OCI-LY3 (cell line): Measurements from ENCODE around the gene CLEC16A.

Source experiments
- H2AFZ ChIP-seq: fragments of 200-600, 300-600 bp; shearing (Covaris generic); 2 replicates; pipeline ENCODE4 v1.6.0; 2014; ENCODE audit warnings: antibody characterized with exemption, low read depth, low read length
- H3K27ac ChIP-seq: fragments of 200-600, 300-600 bp; sonication (generic); 2 replicates; pipeline ENCODE4 v1.5.1; 2014; ENCODE audit warnings: mild to moderate bottlenecking, low read length, moderate library complexity, mixed read lengths
- H3K27me3 ChIP-seq: fragments of 200-600, 300-600 bp; sonication (generic); 2 replicates; pipeline ENCODE4 v1.6.1; 2014; ENCODE audit warnings: low read depth, low read length, mixed read lengths
- H3K36me3 ChIP-seq: fragments of 200-600, 300-600 bp; sonication (generic); replicated peaks from 2 replicates; pipeline ENCODE3; 2014; ENCODE audit warnings: low read depth, low read length, mixed read lengths
- H3K4me1 ChIP-seq: fragments of 300-600, 200-600 bp; sonication (generic); 2 replicates; pipeline ENCODE4 v1.6.1; 2014; ENCODE audit warnings: low read length, mixed read lengths
- H3K4me2 ChIP-seq: fragments of 200-600, 300-600 bp; sonication (generic); 2 replicates; pipeline ENCODE4 v1.6.1; 2014; ENCODE audit warnings: low read length, mixed read lengths
- H3K4me3 ChIP-seq: fragments of 300-600, 200-600 bp; sonication (generic); 2 replicates; pipeline ENCODE4 v1.5.1; 2014; ENCODE audit warnings: antibody characterized with exemption, mild to moderate bottlenecking, low read length, moderate library complexity
- H3K79me2 ChIP-seq: fragments of 300-600, 200-600 bp; shearing (Covaris generic); 2 replicates; pipeline ENCODE4 v1.6.1; 2014; ENCODE audit warnings: mild to moderate bottlenecking, low read length, mixed read lengths
- H3K9ac ChIP-seq: fragments of 300-600, 200-600 bp; shearing (Covaris generic); 2 replicates; pipeline ENCODE4 v1.6.0; 2014; ENCODE audit warnings: mild to moderate bottlenecking, low read length, moderate library complexity
- H3K9me3 ChIP-seq: fragments of 200-600, 300-600 bp; shearing (Covaris generic); 2 replicates; pipeline ENCODE4 v1.6.1; 2014; ENCODE audit warnings: low read length, mixed read lengths; ENCODE audit not compliant: insufficient read depth
- H4K20me1 ChIP-seq: fragments of 200-600, 300-600 bp; sonication (generic); 2 replicates; pipeline ENCODE4 v1.6.1; 2016; ENCODE audit warnings: low read length, mixed read lengths; ENCODE audit not compliant: insufficient read depth
- CTCF ChIP-seq: fragments of 200-600, 300-600 bp; sonication (generic); IDR thresholded peaks from 2 replicates; pipeline ENCODE4 v1.5.1; 2014; ENCODE audit warnings: antibody characterized with exemption, low read length, low read depth
- EZH2phosphoT487 ChIP-seq: fragments of 200-600 bp; shearing (Covaris generic); IDR thresholded peaks from 2 replicates; pipeline ENCODE4 v1.6.1; 2018; ENCODE audit warnings: antibody characterized with exemption, mixed run types, low read depth

CLEC16A gene

GRCh38 chr16:11179574-11179973 lies 235.2 kb downstream of the CLEC16A start:
- TF ChIP-seq EZH2phosphoT487 (no peak), CTCF (no peak)
- peak overlapping the region; percentile 78 for H3K4me2 ChIP-seq

DNA sequence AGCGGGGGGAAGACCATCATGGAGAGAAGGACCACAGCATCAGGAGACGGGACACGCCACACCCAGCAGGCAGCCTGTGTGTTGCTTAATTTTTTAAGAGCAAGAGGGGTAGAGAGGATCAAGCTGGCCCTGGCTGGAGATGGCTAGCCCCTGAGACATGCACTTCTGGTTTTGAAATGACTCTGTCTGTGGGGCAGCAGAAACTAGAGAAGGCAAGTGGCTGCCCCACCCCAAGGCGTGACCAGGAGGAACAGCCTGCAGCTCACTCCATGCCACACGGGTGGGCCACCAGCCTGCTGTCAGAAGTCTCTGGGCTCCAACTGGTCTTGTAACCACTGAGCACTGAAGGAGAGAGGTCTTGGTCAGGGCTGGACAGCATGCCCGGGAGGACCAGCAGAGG lies 236.1 kb downstream of the CLEC16A start:
- peak overlapping the region; percentile 81 for H3K9ac ChIP-seq
- H2AFZ ChIP-seq = no peak overlapping the region
- H3K9me3 ChIP-seq = no peaks in the 10 kb centered on the region
- H3K4me1 ChIP-seq = peaks cover 88% of the 10 kb centered on the region
- TF ChIP-seq EZH2phosphoT487 = no peak
- TF ChIP-seq CTCF = 0 out of 2 replicates have a peak, but pooled peaks have one; percentile 8
- no peaks in the 10 kb centered on the region for H3K79me2 ChIP-seq
- peak overlapping the region; percentile 52 for H3K4me3 ChIP-seq
- H4K20me1 ChIP-seq = no peaks in the 10 kb centered on the region
- H3K27me3 ChIP-seq = no peaks in the 10 kb centered on the region
- H3K4me2 ChIP-seq = peak overlapping the region; percentile 78
- H3K36me3 ChIP-seq = peaks cover 11% of the 10 kb centered on the region
- H3K27ac ChIP-seq = peak overlapping the region; percentile 91

More at GRCh38 chr16:11179574-11179973, 235.2 kb downstream of the CLEC16A start:
- peak overlapping the region; percentile 81 for H3K9ac ChIP-seq
- H4K20me1 ChIP-seq = no peaks in the 10 kb centered on the region
- H3K36me3 ChIP-seq = peaks cover 11% of the 10 kb centered on the region
- no peaks in the 10 kb centered on the region for H3K9me3 ChIP-seq
- peaks cover 97% of the 10 kb centered on the region for H3K4me1 ChIP-seq
- no peaks in the 10 kb centered on the region for H3K79me2 ChIP-seq
- H3K4me3 ChIP-seq = peak overlapping the region; percentile 52
- H3K27me3 ChIP-seq = no peaks in the 10 kb centered on the region
- no peak overlapping the region for H2AFZ ChIP-seq
- peak overlapping the region; percentile 91 for H3K27ac ChIP-seq

GRCh38 chr16:11181242-11181898 lies 237.0 kb downstream of the CLEC16A start:
- H3K27ac ChIP-seq = peak overlapping the region; percentile 91
- no peaks in the 10 kb centered on the region for H4K20me1 ChIP-seq
- peaks cover 11% of the 10 kb centered on the region for H3K36me3 ChIP-seq
- TF ChIP-seq CTCF (no peak), EZH2phosphoT487 (no peak)
- peak overlapping the region; percentile 44; the same call in 1 of the 2 replicates for H3K4me3 ChIP-seq
- H3K4me2 ChIP-seq = peak overlapping the region; percentile 78
- H2AFZ ChIP-seq = no peak overlapping the region
- H3K9ac ChIP-seq = peak overlapping the region; percentile 81
- H3K4me1 ChIP-seq = peaks cover 79% of the 10 kb centered on the region
- H3K79me2 ChIP-seq = no peaks in the 10 kb centered on the region
- H3K9me3 ChIP-seq = no peaks in the 10 kb centered on the region
- H3K27me3 ChIP-seq = no peaks in the 10 kb centered on the region

- H3K9me3 ChIP-seq = no peaks in the 10 kb centered on the region
- peaks cover 11% of the 10 kb centered on the region for H3K36me3 ChIP-seq
- no peak overlapping the region for H2AFZ ChIP-seq
- H3K4me3 ChIP-seq = peak overlapping the region; percentile 44; the same call in 1 of the 2 replicates
- no peaks in the 10 kb centered on the region for H3K79me2 ChIP-seq
- H3K4me1 ChIP-seq = peaks cover 74% of the 10 kb centered on the region
- TF ChIP-seq CTCF = no peak
- TF ChIP-seq EZH2phosphoT487 = no peak
- H4K20me1 ChIP-seq = no peaks in the 10 kb centered on the region
- H3K27ac ChIP-seq = peak overlapping the region; percentile 91
- no peaks in the 10 kb centered on the region for H3K27me3 ChIP-seq
- H3K9ac ChIP-seq = peak overlapping the region; percentile 81; the same call in 1 of the 2 replicates
- H3K4me2 ChIP-seq = peak overlapping the region; percentile 78
Measured at GRCh38 chr16:11181899-11182279, 237.5 kb downstream of the CLEC16A start.
